Forelimb muscle (tissue), 1 donor: ENCODE measurements around the gene CLDN8. TPM values are rescaled to one million over a fixed set of nuclear protein-coding genes. Genes with fewer than 3 reads are reported as not detected.

Source experiments
- DNase-seq: peaks from one replicate; pipeline ENCODE4 v3.0.0-alpha.2; 2013; ENCODE audit warnings: low read depth
- polyA plus RNA-seq: library from polyadenylated mRNA; unstranded; fragments of 120-200 nt; gene quantifications from one replicate; pipeline ENCODE4 v1.2.1, GENCODE V29; 2013; ENCODE audit not compliant: insufficient read length

CLDN8 gene
- polyA plus RNA-seq, 1 donor: not detected

DNA sequence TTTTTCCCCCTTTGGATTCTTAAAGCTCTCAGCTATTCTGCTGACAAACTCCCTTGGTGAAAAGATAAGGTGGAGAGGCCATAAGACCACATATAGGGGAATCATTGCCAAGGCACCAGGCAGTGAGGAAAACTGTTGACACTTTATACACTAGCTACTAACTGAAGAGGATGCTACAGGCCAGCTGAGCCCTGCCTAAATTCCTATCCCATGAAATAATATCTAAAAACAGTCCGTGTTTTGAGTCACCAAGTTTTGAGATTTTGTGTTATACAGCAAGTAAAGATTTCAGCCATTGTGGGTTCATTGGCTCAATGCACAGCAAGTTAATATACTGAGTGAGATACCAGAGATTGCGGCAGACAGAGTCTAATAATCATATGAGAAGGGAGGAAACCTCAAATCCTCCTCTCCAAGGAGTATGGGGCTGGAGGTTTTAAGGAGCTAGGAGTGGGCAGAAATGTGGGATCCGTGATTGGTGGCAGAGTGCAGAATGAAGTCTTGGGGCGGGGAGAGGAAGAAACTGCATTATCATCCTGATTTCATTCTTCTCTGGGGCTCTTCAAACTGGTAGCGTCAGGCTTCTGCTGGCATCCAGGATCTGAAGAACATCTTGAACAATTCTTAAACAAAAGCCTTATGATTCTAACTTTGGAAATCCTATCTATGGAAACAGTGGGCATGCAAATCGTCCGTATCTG lies 9.2 kb downstream of the CLDN8 start:
- DNase-seq: no peak

DNA sequence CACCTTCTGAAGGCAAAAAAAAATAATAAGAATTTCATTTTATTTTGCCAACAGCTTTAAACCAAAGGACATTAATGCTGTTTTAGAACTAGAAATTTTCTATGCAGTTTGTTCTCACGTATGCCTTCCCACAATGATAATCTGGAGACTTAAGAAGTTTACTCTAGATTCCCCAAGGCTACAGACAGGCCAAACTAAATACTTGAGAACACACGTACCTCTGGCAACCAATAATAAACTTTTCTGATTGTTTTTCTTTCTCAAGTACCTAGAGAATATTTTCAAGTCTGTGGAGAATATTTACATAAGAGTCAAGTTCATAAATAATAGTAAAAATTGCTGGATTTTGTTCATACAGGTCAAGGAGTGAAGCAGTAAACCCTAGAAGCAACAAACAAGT lies 15.9 kb downstream of the CLDN8 start:
- no peak for DNase-seq

DNA sequence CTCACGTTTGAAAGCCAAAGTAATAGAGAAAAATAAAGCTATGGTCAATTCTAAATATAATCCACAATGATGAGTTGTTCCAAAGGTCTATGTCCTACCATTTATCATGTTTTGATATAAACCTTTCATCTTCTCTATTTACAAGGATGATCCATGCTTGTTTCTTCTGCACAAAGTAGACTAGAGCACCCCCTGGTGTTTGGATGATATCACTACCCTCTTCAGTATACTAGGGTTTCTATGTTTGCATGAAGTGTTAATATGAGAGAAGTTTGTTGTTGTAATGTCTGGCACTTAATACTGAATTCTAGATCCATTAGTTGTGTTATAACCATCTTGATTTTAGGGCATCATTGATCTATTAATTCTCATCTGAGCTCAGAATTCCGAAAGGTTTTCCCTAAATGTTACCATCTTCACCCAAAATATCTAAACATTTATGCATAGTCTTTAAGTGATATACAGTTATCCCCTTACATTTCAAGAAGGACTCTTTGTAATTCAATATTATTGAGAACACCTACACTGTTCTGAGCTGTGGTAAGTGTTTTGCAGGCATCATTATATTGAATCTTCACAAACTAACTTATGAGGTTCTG lies 21.1 kb downstream of the CLDN8 start:
- DNase-seq: no peak

DNA sequence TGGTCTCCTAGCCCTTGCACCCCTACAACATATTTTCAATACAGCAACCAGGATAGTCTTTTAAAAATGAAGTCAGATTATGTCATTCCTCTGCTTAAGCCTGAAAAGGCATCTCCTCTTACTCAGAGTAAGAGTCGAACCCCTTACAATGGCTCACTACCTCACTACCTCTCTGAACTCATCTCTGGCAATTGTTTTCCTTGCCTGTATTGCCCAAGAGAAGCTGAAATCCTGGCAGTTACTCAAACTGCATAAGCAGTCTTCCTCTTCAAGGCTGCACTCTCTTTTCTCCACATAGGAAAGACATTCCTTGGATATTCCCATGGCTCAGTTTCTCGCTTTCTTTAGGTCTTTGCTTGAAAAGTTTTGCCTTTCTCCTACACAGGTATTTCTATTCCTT lies 22.7 kb downstream of the CLDN8 start:
- no peak for DNase-seq

DNA sequence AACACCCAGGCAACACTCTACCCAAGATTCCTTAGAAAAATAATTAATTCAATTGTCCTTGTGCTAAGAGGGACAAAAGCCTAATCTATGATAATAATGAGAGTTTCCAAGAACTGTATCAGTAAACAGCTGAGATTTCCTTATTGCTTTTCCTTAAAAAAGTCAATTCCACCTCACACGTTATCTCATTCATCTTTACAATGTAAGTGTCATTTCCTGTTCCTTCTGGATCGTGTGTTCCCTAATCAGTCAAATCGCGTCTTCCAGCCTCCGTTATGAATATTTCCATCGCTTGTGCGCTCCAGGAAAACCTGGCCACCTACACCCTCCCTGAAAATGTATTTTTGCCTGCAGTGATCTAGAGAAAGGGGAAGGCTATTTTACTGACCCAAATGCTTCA lies 25.3 kb downstream of the CLDN8 start:
- DNase-seq: no peak

DNA sequence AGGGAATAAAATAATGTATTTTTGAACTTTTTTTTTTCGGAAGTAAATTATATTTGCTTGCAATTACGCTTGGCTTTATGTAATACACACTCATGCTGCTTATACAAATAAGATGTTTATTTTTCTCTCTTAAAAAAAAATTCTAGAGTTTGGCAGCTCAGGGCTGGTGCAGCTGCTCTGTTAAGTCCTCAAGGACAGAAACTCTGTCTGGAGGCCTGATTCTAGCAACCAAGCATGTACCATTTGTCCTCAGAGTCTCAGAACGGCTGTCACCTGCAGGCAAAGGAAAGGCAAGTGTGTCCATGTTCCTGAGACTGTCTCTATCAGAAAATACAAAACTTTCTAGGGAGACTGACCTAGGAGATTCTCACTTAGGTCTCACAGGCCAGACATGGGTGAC lies 26.1 kb downstream of the CLDN8 start:
- DNase-seq: no peak

DNA sequence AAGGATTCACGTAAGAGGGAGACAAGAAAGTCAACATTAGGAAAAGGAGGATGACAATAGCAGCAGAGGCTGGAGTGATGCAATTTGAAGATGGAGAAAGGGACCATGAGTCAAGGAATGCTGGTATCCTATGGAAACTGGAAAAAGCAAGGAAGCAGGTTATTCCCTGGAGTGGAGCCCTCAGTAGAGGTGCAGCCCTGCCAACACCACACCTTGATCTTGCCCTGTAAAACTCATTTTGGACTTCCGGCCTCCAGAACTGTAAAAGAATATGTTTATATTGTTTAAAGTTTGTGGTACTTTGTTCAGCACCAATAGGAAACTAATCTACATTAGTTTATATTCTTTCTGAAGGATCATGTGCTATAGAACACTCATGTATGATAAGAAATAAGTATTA lies 29.7 kb downstream of the CLDN8 start:
- no peak for DNase-seq

DNA sequence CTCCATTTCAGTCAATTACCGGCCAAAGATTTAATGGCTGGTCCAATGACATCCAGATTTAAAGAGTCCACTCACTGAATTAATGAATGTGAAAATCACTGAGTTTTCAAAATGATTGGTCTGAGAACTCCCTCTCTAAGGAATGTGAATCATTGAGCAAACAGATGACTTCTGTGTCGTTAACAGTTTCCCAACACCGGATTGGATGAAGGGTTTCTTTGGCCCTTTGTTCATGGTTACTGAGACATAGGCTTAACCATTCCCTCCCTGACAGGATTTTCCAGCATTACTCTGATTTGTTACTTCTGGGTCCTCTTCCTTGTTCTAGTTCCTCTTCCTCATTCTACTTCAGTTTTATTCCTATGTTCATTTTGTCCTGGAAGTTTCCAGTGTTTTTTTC lies 47.8 kb downstream of the CLDN8 start:
- no peak for DNase-seq

DNA sequence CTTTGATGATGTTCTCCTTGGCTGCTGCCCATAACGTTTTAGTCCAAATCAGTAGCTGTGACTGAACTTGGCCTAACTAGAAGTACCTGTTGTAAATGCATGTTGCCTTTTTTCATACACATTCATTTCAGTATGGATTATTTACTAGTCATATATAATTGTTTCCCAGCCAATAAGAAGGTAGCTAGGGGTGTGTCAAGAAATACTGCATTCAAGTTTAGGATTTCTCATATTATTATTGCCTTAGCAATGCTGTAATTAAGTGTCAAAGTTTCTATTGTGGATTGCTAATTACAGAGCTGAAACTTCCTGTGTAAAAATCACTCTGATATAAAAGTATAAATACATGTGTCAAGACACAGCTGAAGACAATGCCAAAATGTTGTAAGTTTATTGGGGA lies 49.2 kb downstream of the CLDN8 start, which contains the start of gene CLDN17:
CLDN17 (minus strand) TSS at position 101 of the 400 bp plus-strand sequence. CDS start 188 bp downstream, outside the sequence.
- no peak for DNase-seq

DNA sequence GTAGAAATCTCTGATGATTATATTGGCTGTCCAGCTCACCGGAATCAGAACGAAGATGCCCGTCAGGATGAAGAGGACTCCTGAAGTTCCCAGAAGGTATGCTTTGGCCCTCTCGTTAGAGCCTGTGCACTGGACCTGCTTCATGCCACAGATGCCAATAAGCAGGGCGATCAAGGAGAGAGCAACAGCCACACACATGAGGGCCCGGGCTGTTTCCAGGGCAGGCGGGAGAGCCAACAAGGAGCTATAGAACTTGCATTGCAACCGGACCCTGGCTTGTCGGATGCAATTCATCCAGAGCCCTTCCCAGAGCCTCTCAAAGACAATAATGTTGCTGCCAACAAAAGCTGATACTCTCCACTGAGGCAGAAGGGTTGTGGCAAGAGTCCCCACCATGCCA lies 49.7 kb downstream of the CLDN8 start:
- DNase-seq: no peak

DNA sequence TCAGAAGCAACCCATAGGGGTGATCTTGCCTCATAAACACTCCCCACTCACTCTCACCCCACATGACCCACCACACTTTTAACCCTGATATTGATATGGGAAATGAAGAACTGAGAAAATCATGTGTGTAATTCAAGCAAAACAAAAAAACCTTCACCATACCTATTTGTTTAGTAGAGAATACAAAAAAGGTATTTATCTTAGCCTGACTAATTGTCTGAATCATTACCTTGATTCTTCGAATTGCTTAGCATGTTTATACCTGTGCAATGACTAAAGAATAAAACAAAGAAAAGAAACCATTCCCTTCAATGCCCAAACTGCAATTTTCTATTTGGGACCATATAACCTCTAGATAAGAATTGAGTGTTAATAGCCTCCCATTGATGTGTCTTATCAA lies 51.1 kb downstream of the CLDN8 start:
- DNase-seq: no peak

Other genes starting within 250 kb of the CLDN8 start
- not detected for gene CLDN17, start 49.3 kb downstream of the CLDN8 start, polyA plus RNA-seq
- not detected for gene KRTAP24-1, start 66.9 kb upstream of the CLDN8 start, polyA plus RNA-seq
- not detected for gene KRTAP25-1, start 73.4 kb upstream of the CLDN8 start, polyA plus RNA-seq
- gene KRTAP26-1, start 104.2 kb upstream of the CLDN8 start, polyA plus RNA-seq: not detected
- not detected for gene KRTAP27-1, start 121.6 kb upstream of the CLDN8 start, polyA plus RNA-seq
- not detected for gene KRTAP23-1, start 132.5 kb upstream of the CLDN8 start, polyA plus RNA-seq
- gene KRTAP13-2, start 156.2 kb upstream of the CLDN8 start, polyA plus RNA-seq: not detected
- not detected for gene KRTAP13-1, start 179.9 kb upstream of the CLDN8 start, polyA plus RNA-seq
- not detected for gene KRTAP13-3, start 209.8 kb upstream of the CLDN8 start, polyA plus RNA-seq
- not detected for gene KRTAP13-4, start 214.1 kb upstream of the CLDN8 start, polyA plus RNA-seq
- not detected for gene KRTAP15-1, start 224.2 kb upstream of the CLDN8 start, polyA plus RNA-seq